DOHH2 (cell line): Measurements from ENCODE around the gene ITGB1BP1.

Source experiments
- EZH2phosphoT487 ChIP-seq: fragments of 200-600 bp; sonication (generic); IDR thresholded peaks from 2 replicates; pipeline ENCODE4 v1.6.1; 2017; ENCODE audit warnings: borderline replicate concordance, mild to moderate bottlenecking, antibody characterized with exemption, low read length, moderate library complexity, mixed read lengths
- TF ChIP-seq, protein P1 (sequence below): fragments of 200-600 bp; sonication (generic); IDR thresholded peaks from one replicate; pipeline ENCODE4 v1.5.1; 2014; ENCODE audit warnings: antibody characterized with exemption, mild to moderate bottlenecking, low read depth, low read length; ENCODE audit not compliant: poor library complexity, severe bottlenecking

DNA sequence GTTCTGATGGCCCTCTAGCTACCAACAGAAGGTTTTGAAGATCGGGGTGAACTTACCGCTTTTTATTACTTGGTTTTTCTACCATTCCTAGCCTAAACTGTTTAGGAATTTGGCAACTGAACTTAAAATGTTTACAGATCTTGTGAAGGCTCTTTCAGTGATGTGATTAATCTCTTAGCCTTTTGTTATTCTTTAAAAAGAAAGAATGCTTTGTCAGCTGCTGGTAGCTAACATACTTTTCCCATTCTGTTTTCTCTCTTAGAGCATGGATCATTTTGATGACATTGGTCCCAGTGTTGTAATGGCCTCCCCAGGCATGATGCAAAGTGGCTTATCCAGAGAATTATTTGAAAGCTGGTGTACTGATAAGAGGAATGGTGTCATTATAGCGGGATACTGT lies 18.2 kb upstream of the ITGB1BP1 start:
- TF ChIP-seq, protein P1, sequence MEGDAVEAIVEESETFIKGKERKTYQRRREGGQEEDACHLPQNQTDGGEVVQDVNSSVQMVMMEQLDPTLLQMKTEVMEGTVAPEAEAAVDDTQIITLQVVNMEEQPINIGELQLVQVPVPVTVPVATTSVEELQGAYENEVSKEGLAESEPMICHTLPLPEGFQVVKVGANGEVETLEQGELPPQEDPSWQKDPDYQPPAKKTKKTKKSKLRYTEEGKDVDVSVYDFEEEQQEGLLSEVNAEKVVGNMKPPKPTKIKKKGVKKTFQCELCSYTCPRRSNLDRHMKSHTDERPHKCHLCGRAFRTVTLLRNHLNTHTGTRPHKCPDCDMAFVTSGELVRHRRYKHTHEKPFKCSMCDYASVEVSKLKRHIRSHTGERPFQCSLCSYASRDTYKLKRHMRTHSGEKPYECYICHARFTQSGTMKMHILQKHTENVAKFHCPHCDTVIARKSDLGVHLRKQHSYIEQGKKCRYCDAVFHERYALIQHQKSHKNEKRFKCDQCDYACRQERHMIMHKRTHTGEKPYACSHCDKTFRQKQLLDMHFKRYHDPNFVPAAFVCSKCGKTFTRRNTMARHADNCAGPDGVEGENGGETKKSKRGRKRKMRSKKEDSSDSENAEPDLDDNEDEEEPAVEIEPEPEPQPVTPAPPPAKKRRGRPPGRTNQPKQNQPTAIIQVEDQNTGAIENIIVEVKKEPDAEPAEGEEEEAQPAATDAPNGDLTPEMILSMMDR = no peak
- no peak for TF ChIP-seq EZH2phosphoT487
